NCI-H82 treated with DMSO at 0.1 percent for 48 hours (cell line): ENCODE results near the gene KRT80.
"Not testable (repeated sequence)": the region's sequence is repeated elsewhere in the genome, so short reads cannot be mapped to it uniquely, and the experiment has no call there.

ENCODE experiments used
- DNase-seq: peaks from one replicate; lab custom pipeline; 2025; ENCODE audit not compliant: unreplicated experiment; lab: John Stamatoyannopoulos, UW

KRT80 gene

GRCh38 chr12:52191841-52192791, at the start of gene KRT80:
TSS of gene KRT80 (minus strand) at chr12:52192014. CDS start at chr12:52191902, 112 bp downstream.
- no peak for DNase-seq

DNA sequence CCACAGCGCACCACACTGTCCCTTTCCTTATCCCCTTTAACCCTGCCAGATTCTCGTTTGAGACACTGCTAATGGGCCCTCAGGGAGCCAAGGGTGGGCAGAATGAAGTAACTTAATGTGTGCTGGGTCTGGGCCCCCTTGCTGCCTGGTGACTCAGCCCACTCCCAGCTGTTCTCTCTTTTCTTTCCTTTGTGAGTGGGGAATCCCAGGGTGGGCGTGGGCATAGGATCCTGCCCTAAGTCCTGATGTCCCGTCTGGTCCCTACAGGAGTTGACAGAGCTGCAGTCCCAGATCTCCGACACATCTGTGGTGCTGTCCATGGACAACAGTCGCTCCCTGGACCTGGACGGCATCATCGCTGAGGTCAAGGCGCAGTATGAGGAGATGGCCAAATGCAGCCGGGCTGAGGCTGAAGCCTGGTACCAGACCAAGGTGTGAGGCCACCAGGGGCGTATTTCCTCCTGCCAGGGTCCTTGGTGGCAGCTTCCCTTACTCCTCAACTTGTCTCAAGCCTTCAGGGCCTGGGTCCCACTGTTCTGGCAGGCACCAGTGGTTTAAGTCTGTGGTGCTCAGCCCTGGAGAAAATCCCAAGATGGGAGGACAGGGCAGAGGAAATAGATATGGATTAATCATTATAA, 49.5 kb upstream of the KRT80 start:
- no peak for DNase-seq

DNA sequence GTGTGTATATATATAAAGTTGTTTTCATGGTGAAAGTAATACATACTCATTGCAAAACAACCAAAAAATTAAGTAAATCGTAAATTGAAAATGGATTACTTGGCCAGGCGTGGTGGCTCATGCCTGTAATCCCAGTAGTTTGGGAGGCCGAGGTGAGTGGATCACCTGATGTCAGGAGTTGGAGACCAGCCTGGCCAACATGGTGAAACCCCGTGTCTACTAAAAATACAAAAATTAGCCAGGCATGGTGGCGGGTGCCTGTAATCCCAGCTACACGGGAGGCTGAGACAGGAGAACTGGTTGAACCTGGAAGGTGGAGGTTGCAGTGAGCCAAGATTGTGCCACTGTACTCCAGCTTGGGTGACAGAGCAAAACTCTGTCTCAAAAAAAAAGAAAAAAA, 48.4 kb upstream of the KRT80 start:
- DNase-seq = not testable (repeated sequence)

- DNase-seq = no peak
Observed at GRCh38 chr12:52239767-52240166, 48.0 kb upstream of the KRT80 start.

DNA sequence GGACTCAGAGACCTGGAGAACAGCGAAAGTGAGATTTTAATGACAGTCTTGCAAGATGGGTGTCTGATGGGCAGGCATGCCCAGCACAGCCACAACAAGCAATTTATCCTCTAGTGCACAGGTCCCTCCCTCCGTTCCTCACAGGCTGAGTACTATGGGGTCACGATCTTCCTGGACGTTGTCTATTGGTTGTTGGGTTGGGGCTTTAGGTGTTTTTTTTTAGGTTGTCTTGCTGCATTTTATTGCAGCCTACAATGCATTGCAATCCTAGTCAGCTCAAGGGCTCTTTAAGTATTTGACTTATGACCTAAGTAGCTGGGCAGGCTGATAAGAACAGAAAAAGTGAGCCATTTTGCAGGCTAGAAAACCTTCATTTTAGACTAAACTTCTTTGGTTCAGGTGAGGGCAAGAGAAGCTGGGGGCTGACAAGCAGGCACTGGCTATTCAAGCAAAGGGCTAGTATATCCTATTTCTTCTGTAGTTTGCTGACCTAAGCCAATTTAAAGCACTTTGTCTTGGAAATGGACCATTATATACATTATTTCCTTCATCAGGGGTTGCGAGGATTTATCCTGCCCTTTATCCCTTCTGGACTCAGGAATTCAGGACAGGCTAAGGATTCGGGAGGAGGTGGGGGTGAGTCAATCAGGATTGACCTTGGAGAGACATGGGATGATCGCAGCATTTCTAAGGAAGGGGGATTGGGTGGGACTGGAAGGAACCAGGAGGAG, 47.3 kb upstream of the KRT80 start:
- DNase-seq = no peak

GRCh38 chr12:52238207-52238840, 46.5 kb upstream of the KRT80 start:
- no peak for DNase-seq

DNA sequence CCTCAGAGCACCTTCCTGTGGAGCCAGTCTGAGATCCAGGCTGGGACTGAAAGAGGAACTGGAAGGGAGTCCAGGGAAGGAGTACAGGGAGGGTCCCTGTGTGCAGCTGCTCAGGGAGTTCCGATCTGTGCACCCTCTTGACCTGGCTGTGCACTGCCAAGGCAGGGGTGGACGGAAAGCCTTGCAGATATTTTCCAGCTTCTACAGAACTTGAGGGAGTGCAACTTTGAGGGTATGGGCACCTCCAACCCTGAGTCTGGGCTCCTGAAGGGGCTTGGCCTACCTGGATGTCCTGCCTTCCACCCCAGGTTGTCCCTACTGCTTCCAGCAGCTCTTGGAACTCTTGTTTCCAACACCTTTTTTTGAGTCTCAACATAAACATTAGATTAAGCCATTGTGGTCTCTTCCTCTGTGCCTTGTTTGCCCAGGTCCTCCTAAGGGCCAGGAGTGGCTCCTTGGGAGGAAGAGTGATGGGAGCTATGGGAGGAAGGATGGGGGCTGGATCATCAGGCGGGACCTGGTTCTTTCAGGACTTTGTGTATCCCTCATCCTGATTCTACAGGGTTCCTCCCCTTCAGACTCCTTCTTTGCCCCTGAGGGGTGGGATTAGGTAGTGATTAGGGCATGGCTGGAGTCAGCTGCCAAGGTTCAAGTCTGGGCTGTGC, 44.7 kb upstream of the KRT80 start:
- no peak for DNase-seq

GRCh38 chr12:52235822-52236361, 44.1 kb upstream of the KRT80 start:
- DNase-seq = no peak

GRCh38 chr12:52235001-52235764, 43.4 kb upstream of the KRT80 start:
- no peak for DNase-seq

DNA sequence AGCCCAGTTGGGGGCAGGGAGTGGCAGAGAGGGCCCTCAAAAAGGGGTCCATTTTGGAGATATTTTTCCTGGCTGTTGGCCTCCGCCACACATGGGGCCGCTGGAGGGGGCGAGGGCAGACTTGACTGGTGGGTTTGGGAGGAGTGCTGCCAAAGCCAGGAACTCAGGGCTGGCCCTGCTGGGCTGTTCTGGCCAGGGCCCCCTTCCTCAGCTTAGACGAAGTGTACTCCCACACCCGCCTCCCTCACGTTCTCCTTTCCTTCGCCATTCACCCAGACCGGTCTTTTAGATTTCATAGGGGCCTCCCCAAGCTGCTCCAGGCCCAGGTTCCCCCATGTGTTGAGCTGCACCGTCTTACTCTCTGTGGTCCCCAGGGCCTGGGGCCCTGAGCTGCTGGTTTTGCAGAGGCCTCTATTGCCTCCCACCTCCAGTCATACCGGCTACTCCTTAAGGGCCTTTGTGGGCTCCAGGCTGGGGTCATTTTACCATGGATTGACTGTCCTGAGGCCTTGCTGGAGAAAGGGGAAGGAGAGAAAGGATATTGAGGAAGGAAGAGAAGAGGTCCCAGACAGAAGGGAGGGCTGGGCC, 42.5 kb upstream of the KRT80 start:
- no peak for DNase-seq

DNA sequence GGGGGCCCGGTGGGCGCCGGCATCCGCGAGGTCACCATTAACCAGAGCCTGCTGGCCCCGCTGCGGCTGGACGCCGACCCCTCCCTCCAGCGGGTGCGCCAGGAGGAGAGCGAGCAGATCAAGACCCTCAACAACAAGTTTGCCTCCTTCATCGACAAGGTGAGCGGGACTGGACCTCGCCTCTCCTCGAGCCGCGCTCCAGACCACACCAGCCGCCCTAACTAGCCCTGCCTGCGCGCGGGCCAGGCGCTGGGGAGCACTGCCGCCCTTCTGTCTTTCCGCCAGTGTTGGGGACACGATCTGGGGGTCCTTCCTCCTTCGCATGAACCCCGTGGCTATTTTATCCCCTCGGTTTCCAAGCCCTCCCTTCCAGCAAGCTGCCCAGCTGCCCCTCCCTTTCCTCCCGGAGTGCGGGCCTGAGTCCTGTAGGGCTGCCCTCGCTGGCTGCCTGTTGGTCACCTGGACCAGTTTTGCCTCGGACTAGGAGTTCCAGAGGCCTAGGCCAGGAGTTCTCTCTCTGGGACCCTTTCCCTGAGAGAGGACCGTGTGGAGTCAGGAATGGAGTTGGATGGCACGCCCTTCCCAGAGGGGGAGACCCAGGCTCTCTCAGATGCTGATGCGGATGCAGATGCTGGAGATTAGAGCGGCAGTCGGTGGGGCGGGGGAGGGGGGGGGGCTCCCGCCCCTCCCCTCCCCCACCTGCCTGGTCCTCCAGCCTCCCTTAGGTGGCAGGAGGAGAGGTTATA, 41.8 kb upstream of the KRT80 start:
- no peak for DNase-seq

- no peak for DNase-seq
Observed at GRCh38 chr12:52232674-52233461, 41.1 kb upstream of the KRT80 start, which contains the start of gene KRT7. TSS of gene KRT7 (plus strand) at chr12:52233243. CDS start at chr12:52233297, 54 bp downstream.

DNA sequence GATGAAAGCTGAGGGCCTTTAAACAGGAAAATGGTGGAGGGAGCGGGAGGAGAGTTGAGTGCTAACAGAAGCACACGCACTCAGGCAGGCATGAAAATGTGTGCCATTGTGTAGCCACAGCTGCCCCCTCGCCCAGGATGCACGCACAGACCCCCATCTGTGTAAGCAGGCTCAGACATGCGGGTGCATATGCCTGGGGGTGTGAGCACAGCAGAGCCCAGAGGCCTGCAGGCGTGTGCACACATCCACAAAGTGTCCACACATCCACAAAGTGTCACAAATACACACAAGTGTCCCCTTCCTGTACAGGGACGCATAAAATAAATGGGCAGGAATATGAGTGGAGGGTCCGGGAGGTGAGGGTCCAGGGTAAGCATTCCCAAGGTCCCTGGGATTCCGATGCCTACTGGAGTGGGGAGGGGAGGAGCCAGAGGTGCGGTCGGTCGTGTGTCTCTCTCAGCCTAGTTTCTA, 40.4 kb upstream of the KRT80 start:
- no peak for DNase-seq

DNA sequence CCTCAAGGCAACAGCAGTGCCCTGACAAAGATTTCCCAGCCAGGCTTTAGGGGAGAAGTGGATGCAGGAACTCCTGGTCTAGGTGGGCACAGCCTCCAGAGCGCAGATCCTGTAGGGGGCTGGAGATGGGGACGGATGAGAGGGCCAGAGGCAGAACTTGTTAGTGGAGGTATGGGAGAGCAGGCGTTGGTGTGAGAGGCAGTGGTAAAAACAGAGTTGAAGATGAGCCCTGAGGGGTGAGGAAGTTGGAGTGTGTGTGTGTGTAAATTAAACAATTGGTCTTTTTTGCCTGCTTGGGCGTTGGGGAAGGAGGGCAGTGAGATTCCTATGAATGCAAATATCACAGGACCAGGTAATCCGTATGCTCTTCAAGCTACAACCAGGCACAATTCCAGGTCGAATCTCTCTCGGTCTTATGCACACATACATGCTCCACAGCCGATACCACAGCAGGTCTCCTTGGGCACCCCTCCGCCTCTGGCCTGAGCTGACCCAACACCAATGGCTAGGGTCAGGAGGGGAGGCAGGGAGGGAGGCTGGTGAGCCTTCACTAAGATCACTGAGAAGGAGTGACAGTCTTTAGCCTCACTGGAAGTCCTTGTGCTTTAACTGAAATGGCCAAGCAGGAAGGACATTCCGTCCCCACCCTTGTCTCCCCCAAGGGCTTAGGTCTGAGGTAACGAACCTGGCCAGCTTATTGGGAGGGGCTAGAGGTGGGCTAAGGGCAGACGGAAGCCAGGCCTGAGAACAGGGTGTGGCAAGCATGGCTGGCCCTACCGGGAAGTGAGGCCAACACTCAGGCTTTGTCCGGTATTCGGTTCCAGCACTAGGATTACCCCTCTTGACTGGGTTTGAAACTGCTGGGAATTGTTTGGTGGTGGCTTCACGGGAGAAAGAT, 39.7 kb upstream of the KRT80 start:
- DNase-seq = no peak

GRCh38 chr12:52230364-52231281, 38.8 kb upstream of the KRT80 start:
- DNase-seq = no peak
